Cerebellar cortex (tissue), 1 donor: ENCODE data around the gene PCCA.
A peak's percentile ranks its signal among the peaks of the same experiment; 100 is the strongest.
"Not testable (repeated sequence)": the region's sequence is repeated elsewhere in the genome, so short reads cannot be mapped to it uniquely, and the experiment has no call there.

Source experiments
- DNase-seq: peaks from one replicate; pipeline ENCODE4 v3.0.0-alpha.2; 2015; ENCODE audit warnings: low spot score

Gene PCCA

DNA sequence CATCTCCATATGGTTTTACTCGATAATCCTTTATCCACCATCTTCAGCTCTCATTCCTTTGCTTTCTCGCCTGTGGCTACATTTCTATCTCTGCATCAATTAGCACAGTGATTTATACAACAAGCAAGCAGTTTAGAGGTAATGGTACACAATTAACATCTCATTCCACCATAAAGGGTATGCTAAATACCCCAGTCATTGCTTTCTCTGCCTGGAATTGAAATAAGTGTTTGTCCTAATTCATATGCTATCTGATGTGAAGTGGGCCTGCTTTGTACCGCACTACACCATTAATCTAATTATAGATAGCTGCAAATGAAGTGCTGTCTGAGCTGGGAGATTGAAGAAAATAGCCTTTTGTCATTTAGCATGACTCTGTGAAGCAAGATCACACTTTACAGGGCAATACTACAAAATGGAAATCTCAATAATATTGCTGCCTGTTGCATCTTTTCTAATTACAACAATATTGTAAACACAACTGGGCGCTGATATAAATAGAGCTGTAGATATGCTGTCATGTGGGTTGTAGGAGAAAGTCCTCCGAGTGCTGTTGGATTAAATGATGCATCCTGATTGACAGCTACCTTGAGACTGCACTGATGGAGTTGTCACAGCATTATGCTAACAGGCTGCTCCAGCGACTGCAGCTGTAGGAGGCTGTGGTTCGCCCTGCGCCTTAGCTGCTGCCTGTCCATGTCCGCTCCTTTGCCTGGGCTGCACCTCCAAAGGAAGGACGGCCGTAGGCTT is 421.5 kb downstream of the PCCA start:
- no peak for DNase-seq

DNA sequence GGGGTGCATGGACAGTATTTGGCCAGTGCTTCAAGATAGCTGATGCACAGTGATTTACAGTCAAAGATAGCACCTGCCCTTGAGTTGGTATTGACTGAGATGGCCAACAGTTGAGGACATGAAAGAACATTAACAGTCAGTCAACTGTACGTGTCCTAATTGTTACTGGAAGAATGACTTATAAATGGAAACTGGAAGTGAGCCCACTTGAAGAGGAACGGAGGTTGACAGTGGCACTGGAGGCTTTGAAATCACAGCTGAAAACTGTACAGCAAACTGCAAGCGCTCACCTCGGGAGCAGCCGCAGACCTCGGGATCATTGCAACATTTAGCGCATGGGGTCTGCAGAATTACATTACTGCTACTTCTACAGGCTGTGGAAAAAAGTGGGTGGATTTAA is 422.6 kb downstream of the PCCA start:
- no peak for DNase-seq

DNA sequence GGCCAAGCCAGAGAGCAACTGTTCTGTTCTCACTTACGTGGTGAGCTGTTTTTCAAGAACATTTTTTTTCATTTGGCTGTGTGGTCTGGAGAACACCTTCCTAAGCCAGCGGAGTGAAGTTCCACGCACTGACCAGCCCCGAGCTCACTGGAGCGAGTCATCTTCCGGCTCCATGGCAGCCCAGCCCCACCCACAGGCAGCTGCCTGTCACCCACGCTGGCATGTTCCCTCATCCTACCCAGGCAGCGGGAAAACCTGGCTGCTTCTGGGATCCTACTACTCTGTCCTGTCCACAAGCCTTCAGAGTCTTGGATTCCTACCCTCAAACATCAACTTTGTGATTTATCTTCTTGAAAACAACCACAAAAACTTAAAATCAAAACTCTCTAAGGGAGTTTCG is 423.5 kb downstream of the PCCA start:
- DNase-seq = no peak

DNA sequence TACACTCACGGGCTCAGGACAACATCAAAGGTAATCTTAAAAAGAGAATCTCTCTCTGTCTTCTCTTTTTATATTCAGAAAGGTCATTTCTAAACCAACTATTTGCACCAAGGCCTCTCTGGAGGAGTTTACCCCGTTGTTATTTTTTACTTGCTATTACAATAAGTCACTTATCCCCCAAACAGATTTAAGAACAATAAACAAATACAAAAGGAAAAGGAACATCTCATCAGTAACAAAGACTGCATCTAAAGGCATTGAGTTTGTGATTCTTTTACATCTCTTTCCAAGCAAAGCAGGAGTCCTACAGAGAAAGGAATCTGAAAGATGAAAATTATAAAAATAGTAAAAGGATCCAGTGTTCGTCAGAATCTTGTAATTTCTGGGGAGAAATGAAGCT is 424.3 kb downstream of the PCCA start:
- no peak for DNase-seq

- peak; percentile 65 for DNase-seq
Observed at GRCh38 chr13:100513987-100514670, 425.2 kb downstream of the PCCA start.

DNA sequence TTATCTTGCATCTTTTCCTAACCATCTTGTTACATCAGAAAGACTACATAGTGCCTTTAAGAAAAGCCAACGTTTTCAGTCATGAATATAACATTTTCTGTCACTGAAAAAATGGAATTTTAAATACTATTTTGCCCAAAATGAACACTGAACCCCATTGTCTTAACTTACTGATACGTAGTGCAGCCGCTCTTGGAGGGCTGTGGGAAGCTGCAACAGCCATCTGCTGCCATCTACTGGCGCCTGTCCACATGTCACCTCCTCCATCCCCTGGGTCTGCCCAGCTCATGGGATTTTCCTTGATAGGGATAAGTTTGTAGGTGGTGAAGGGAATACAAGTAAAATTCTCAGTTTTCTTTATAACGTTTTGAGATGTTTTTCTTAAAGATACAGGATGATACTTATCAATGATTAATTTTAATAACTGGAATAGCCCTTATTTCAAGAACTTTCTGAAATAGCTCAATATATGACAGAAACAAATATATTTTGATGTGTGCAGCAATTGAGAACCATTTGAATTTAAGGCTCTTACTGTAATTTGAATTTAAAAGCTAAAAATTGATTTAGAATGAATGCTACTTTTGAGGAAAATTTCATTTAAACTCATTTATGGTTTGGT is 426.0 kb downstream of the PCCA start:
- peak; percentile 96 for DNase-seq

DNA sequence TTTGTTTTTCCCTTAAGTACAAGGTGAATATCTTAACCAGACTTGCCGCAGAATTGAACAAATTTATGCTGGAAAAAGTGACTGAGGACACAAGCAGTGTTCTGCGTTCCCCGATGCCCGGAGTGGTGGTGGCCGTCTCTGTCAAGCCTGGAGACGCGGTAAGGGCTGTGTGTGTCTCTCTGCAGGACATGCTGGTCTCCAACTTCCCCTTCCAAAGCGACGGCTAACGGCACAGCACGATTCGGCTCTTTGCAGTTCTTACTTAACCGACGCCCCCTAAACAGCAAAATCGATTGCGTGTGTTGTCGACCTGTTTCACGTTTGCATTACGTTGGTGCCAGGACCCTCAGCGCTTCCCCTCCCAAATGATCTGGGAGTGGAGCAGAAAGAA is 426.5 kb downstream of the PCCA start:
- DNase-seq = no peak

DNA sequence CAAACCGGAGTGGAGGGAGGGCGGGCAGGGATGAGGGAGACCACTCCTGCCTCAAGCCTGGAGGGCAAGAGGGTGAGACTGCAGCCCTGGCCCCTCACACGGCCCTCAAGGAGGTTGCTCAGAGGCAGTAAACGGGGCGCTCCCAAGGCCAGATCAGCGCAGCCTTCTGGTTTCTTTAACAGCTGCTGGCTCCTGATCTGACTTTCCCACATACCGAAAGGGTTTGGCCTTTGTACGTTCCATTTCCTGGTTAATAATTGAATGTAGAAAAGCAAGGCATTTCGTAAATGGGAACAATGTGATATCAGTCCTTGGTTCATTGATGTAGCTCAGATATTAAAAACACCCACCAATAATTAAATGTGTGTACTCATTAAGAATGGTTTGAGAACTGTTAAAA is 428.2 kb downstream of the PCCA start:
- no peak for DNase-seq

- no peak for DNase-seq
Observed at GRCh38 chr13:100517728-100518127, 428.8 kb downstream of the PCCA start.

- no peak for DNase-seq
Observed at GRCh38 chr13:100518394-100519062, 429.6 kb downstream of the PCCA start.

GRCh38 chr13:100519626-100520025 is 430.7 kb downstream of the PCCA start:
- no peak for DNase-seq

DNA sequence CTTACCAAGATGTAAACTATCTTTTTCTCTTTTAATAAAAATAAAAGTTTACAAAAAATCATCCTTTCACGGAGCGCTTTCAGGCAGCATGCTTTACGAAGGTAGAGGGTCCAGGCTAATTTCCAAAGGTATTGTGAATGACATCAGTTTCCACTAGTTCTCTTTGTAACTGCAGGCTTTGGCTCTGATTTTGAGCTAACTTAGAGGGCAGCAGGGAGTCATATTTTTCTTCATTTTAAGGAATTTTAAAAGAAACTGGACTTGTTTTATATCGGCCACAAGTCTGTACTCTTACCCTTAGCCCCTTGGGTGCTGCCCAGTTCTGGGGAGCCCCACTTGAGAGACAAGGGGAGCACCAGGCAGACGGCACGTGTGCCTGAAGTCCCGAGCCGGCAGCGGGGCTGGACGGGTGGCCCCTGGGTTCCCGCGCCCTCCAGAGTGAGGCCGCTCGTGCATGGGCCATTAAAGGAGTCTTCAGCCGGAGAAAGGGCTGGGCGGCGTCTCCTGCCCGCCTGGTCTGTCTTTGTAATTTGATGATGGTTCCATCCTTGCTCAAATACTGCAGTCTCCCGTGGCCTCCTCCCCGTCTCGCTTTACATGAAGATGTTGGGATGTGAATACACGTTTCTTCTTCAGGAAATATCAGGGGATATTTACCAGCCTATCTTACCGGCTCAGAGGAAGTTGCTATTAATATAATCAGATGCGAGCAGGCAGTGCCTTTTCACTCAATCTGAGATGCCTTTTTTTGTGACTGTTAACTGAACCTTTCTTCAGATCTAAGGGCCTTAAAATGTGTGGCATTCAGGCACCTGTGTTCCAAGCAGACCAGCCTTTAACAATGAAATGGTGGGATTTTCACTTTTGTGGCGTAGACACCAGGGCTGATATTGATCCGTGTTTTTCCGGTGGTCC is 432.3 kb downstream of the PCCA start:
- DNase-seq = peak; percentile 46

DNA sequence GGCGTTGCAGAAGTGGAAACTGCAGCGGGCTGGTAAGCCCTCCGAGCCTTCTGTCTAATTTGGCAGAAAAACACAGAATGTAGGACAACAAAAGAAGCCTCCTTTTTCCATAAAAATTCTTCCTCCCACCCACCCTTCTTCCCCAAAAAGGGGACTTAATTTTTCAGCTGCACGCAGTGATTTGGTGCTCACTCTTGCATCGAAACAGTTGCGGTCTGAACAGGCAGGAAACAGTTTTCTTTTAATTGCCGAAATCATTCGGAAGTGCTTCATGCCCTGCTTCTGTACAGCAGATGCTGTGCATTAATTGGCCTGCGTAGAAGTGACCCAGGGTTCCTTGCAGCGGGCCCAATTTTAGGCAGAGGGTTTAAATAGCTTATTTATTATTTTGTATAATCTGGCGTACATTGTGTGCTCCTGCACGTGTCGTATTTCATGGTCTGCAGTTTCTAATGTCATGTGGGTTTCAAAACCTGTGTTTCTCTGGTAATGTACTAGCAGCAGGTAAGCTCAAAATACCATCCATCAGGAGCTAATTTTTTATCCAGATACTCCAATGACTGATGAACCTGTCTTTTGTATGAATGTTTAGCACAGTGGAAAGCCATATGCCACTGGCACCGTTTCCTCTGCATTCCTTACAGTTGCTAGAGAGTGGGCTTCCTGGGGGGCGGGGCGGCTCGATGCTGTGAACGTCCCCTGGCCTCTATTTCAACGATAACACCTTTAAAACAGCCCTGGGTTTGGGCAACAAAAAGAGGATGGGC is 433.1 kb downstream of the PCCA start:
- peak; percentile 69 for DNase-seq

DNA sequence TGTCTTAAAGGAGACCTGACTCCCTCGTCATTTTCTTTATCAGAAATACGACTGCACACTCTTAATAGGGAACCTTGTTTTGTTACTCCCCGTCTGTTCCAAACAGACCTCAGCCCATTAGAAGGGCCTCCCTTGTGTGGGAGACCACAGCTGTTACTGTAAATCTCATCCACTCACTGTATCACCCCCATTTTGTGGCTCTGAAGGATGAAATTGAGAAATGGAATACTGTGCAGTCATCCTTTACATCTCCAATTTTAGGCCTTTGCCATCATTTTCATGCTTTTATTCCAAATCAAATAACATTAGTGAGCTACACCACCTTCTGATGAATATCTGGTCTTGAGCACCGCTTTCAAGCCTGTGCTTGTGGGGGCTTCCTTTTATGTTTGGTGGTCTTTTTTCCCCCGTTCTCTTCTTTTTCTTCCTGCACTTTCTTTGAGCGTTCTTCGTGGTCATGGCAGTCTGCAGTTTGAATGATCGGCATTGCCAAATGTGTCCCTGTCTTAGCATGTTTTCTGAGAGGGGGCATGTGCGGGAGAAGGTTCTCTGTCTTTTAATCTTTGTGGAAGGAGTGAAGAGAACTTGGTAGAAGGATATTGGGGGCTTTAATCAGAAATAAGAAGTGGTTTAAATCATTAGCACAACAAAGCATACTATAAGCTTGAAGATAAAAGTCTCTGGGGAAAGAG is 433.9 kb downstream of the PCCA start:
- no peak for DNase-seq

GRCh38 chr13:100523411-100523810 is 434.5 kb downstream of the PCCA start:
- DNase-seq = no peak

DNA sequence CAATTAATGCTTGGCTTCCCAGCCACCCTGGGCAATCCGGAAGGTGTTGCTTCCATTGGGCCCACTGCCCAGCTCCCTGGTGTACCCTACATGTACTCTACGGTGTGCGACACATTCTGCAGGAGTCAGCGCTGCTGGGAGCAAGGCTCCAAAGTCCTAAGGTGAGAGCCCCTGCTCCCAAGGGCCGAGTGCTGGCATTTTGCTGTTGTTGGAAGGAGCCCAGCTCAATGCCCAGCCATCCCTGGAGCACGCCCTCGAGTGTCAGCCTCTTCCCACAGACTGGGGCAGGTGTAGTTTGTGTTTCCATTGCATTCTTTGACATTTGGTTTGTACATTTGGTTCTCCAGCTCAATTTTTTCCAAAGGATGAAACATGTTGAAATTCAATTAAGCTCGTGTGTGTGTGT is 435.1 kb downstream of the PCCA start:
- DNase-seq = no peak

DNA sequence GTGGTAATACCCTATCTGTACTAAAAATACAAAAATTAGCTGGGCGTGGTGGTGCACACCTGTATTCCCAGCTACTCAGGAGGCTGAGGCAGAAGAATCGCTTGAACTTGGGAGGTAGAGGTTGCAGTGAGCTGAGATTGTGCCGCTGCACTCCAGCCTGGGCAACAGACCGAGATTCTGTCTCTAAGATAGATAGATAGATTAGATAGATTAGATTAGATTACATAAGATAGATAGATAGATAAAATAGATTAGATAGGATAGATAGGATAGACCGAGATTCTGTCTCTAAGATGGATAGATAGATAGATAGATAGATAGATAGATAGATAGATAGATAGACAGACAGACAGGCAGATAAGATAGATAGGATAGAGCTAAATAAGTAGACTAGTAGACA is 435.8 kb downstream of the PCCA start:
- DNase-seq = not testable (repeated sequence)

- peak; percentile 50 for DNase-seq
Observed at GRCh38 chr13:100525453-100526317, 436.8 kb downstream of the PCCA start.

DNA sequence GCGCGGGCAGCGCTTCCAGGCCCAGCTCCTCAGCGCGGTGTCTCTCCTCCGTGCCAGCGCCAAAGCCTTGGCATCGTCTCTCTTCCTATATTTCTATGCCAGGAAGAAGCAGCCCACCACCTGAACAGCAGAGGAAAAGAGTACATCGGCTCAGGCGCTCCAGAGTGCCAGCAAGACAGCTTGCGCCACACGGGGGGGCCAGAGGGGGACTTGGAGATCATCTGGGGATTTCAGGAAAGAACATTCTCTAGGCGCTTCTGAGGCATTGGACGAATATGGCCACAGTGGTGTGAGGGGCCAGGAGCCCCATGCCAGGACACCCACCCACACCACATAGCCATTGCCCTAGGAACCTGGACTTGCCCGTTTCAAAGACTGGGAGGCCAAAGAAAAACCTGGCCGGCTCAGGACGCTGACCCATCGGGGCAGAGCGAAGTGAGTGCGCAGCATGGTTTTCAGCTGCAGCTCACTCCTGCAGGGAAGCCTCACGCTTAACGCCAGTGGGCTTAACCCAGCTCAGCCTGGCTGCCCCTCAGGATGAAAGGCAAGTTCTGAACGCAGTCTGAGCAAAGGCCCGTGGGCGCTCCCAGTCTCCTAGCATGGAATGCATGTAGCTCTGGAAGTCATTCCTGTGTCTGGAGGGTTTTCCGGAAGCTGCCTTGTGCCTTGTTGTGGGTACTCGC is 437.6 kb downstream of the PCCA start:
- peak; percentile 83 for DNase-seq
